Transverse colon (tissue), 4 donors: Measurements from ENCODE around the gene CAPN5. TPM values are rescaled to one million over a fixed set of nuclear protein-coding genes. Genes with fewer than 3 reads are reported as not detected.
A peak's percentile ranks its signal among the peaks of the same experiment; 100 is the strongest.

Experiments
- DNase-seq: peaks from one replicate; pipeline ENCODE4 v3.0.0-alpha.2; 2019
- H3K27ac ChIP-seq, 4 donors: fragments of 200-600 bp; sonication (generic); 2 replicates each; pipeline ENCODE4 v1.5.1; 2016 to 2018; ENCODE audit warnings: inconsistent platforms in 4 of 4
- H3K27me3 ChIP-seq: fragments of 200-600 bp; sonication (generic); 2 replicates; pipeline ENCODE4 v1.5.1; 2017; ENCODE audit warnings: inconsistent platforms
- H3K36me3 ChIP-seq, 4 donors: fragments of 200-600 bp; sonication (generic); 2 replicates each; pipeline ENCODE4 v1.5.1; 2017 to 2019; ENCODE audit warnings: inconsistent platforms in 4 of 4
- H3K4me1 ChIP-seq, 4 donors: fragments of 200-600 bp; sonication (generic); 2 replicates each; pipeline ENCODE4 v1.5.1; 2017 to 2020; ENCODE audit warnings: inconsistent platforms in 4 of 4
- H3K4me3 ChIP-seq, 4 donors: fragments of 200-600 bp; sonication (generic); 1 replicate in 1 of 4; 2 replicates in 3 of 4; pipeline versions ENCODE4 v1.5.1 to v1.6.1; 2017 to 2019; ENCODE audit warnings: inconsistent platforms in 4 of 4
- H3K9me3 ChIP-seq, 2 donors: fragments of 200-600 bp; sonication (generic); 2 replicates each; pipeline ENCODE4 v1.5.1; 2017 to 2019; ENCODE audit warnings: inconsistent platforms in 2 of 2
- CTCF ChIP-seq, 5 experiments: fragments of 200-600 bp in 3 of 5; fragments of 450-650 bp in 2 of 5; sonication (generic) in 3 of 5; IDR thresholded peaks; 1 replicate in 2 of 5; 2 replicates in 3 of 5; pipeline ENCODE4 v1.5.1; 2016 to 2017; ENCODE audit warnings: antibody characterized with exemption in 5 of 5, inconsistent platforms in 3 of 5, mild to moderate bottlenecking in 2 of 5, moderate library complexity in 1 of 5
- EP300 ChIP-seq: sonication (generic); formaldehyde crosslinking; IDR thresholded peaks from one replicate; pipeline ENCODE4 v1.6.1; 2017; ENCODE audit warnings: antibody characterized with exemption, low read depth
- POLR2A ChIP-seq: fragments of 450-650 bp; IDR thresholded peaks from one replicate; pipeline ENCODE4 v1.6.1; 2016; ENCODE audit warnings: antibody characterized with exemption, mild to moderate bottlenecking, moderate library complexity
- POLR2AphosphoS5 ChIP-seq, 3 donors: sonication (generic); formaldehyde crosslinking; IDR thresholded peaks; one replicate each; pipeline ENCODE4 v1.6.1; 2016; ENCODE audit warnings: antibody characterized with exemption in 3 of 3
- WGBS, 2 donors: methylation state at CpG; one replicate each; pipeline ENCODE4 v1.1.5; 2018; ENCODE audit warnings: low coverage in 1 of 2; 5-methylcytosine and 5-hydroxymethylcytosine counted together
- in situ Hi-C, 4 donors: fragments of 200-750 bp; cut with MboI; loops; one replicate each; pipeline versions ENCODE4 v1.15.0 to v1.15.1; 2017; ENCODE audit warnings: low sequenced_read_pairs in 3 of 4, low pct_ligation_motif_present in 1 of 4, low pct_unique_long_range_greater_than_20kb in 1 of 4
- intact Hi-C: fragments of 100-400 bp; cut with DNase I; formaldehyde crosslinking; loops from one replicate; pipeline ENCODE4 v1.15.1; 2023; ENCODE audit warnings: low total_unique reads
- total RNA-seq, 4 donors: library from RNA; depleted of rRNA; stranded (reverse); fragments of >200 nt; gene quantifications; one replicate each; pipeline ENCODE4 v1.1.0, GENCODE V29; 2016

CAPN5 gene
- total RNA-seq, 4 donors from 2014 or later: 210 to 290 (median 214) TPM

DNA sequence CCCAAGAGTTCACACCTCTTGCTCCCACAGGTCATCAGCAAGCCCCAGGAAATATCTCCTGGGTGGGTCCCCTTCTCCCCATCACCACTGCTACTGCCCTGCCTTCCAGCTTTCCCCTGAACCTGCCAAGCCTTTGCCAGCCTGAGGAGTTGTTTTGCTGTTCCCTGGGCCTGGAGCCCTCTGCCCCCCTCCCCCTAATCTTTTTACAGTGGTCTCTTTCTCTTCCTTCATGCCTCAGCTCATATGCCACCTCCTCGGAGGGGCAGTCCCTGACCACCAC lies 80.2 kb downstream of the CAPN5 start:
- Histone ChIP-seq H3K27ac (no peak overlapping the region), H3K36me3 (no peaks in the 10 kb centered on the region), H3K4me3 (no peak overlapping the region), H3K27me3 (no peaks in the 10 kb centered on the region), H3K4me1 (peaks cover 0 to 22% (median 8%) of the 10 kb centered on the region in 4 donors), H3K9me3 (no peaks in the 10 kb centered on the region)
- TF ChIP-seq CTCF (IDR thresholded peaks at IDR 0.05): no peak
- TF ChIP-seq EP300: no peak
- TF ChIP-seq POLR2AphosphoS5 (IDR thresholded peaks at IDR 0.05): no peak
- no peak for TF ChIP-seq POLR2A
- DNase-seq: no peak
- WGBS, 2 donors: 71 to 100% methylated on average over 1 of the region's 1 CpG
- intact Hi-C loops (no loop called here), in situ Hi-C loops (no loop called here)

GRCh38 chr11:77147668-77148321 lies 81.0 kb downstream of the CAPN5 start:
- no peaks in the 10 kb centered on the region for H3K36me3 ChIP-seq
- peak; percentile 46 for DNase-seq
- peaks cover 0 to 22% (median 8%) of the 10 kb centered on the region in 4 donors for H3K4me1 ChIP-seq
- H3K4me3 ChIP-seq: peak overlapping the region in 3 of 4 donors; percentile 7 to 25 (median 13)
- no peaks in the 10 kb centered on the region for H3K27me3 ChIP-seq
- WGBS, 2 donors: 19% methylated on average over 31 of the region's 47 CpGs; no CpG with 5 or more reads in 1 of the 2 donors
- intact Hi-C loops (no loop called here), in situ Hi-C loops (no loop called here)
- H3K9me3 ChIP-seq: no peaks in the 10 kb centered on the region
- TF ChIP-seq POLR2A: no peak
- TF ChIP-seq CTCF (IDR thresholded peaks at IDR 0.05): no peak
- no peak for TF ChIP-seq EP300
- no peak for TF ChIP-seq POLR2AphosphoS5 (IDR thresholded peaks at IDR 0.05)
- no peak overlapping the region for H3K27ac ChIP-seq

GRCh38 chr11:77148963-77149715 lies 82.4 kb downstream of the CAPN5 start:
- Histone ChIP-seq H3K27me3 (no peaks in the 10 kb centered on the region), H3K4me1 (peaks cover 0 to 25% (median 10%) of the 10 kb centered on the region in 4 donors), H3K36me3 (no peaks in the 10 kb centered on the region), H3K27ac (no peak overlapping the region), H3K4me3 (no peak overlapping the region), H3K9me3 (no peaks in the 10 kb centered on the region)
- intact Hi-C loops (no loop called here), in situ Hi-C loops (no loop called here)
- no peak for DNase-seq
- TF ChIP-seq POLR2A (no peak), POLR2AphosphoS5 (IDR thresholded peaks at IDR 0.05) (no peak), EP300 (no peak), CTCF (IDR thresholded peaks at IDR 0.05) (no peak)
- WGBS, 2 donors: 97% methylated on average over 6 of the region's 8 CpGs; no CpG with 5 or more reads in 1 of the 2 donors

DNA sequence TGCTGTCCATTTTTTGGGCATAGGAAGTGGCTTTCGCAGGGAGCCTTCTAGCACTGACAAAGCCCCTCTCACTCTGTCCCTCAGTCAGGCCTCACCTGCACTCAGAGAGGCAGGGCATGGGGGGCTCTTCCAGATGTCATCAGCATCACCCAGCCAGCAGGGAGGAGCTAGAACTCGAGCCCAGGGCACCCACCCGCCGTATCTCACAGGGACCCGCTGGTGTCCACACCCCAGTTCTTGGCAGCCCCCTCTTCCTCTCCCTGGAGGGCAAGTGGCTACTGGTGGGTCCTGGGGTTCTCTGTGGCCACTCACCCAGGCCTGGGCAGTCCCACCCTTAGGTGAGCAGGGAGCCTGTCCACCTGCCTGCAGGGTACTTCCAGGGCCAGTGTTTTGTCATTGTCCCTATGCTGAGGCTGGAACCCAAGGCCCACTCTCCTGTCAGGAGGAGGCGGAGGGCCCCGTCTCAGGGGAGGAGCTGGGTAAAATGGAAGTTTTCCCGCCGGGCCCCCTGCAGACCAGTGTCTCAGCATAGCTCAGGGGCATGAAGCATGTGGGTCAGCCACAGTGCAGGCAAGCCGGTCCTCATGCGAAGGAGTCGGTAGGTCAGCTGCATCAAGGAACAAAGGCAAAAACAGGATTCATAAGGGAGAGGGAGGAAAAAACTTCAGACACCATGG lies 83.1 kb downstream of the CAPN5 start:
- 91% methylated on average over 12 of the region's 12 CpGs; no CpG with 5 or more reads in 1 of the 2 donors for WGBS, 2 donors
- peaks cover 0 to 25% (median 10%) of the 10 kb centered on the region in 4 donors for H3K4me1 ChIP-seq
- H3K27ac ChIP-seq: no peak overlapping the region
- H3K27me3 ChIP-seq: no peaks in the 10 kb centered on the region
- no peak for TF ChIP-seq CTCF (IDR thresholded peaks at IDR 0.05)
- no peak for TF ChIP-seq EP300
- no peak for TF ChIP-seq POLR2AphosphoS5 (IDR thresholded peaks at IDR 0.05)
- TF ChIP-seq POLR2A: no peak
- DNase-seq: no peak
- no peaks in the 10 kb centered on the region for H3K36me3 ChIP-seq
- in situ Hi-C loops (no loop called here), intact Hi-C loops (no loop called here)
- no peaks in the 10 kb centered on the region for H3K9me3 ChIP-seq
- no peak overlapping the region for H3K4me3 ChIP-seq
